ENCODE results near the gene PSAPL1. TPM values are rescaled to one million over a fixed set of nuclear protein-coding genes. Genes with fewer than 3 reads are reported as not detected.

The PSAPL1 gene
- total and polyA plus RNA-seq, 9 of the 15 experiments (the other 6 are each of a cell fraction or from before 2014, with no cell fraction given): not detected

DNA sequence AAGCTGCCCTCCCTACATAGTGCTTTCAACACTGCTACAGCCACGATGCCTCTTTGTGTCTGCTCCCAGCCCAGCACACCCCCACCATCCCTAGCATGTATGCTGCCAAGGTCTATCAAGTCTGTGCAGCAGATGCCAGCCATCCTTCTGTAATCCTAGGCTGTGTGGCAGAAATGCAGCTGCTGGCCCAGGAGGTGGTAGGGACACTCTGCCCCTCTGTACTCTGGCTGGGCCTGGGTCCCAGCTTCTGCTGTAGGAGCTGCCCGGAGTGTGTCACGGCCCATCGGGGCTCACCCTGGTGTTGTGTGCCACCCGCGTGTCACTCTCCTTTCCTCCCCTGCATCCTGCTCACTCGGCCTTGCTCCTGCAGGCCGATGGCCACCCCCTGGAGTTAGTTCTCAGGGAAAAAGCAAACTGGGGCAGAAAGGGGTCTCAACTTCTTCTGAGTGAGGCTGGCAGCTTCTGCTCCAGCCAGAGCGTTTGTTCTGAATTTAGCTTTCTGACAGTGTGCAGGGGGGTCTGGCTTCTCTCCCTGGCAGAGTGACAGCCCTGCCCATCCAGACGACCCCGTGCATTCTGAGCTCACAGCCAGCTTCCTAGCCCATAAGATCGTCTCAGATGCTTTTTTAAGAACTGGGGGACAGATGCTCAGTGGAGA is 22.7 kb downstream of the PSAPL1 start (continued):
- TF ChIP-seq ZNF507 (tag; conservative IDR thresholded peaks at IDR 0.05): no peak
- TF ChIP-seq, protein P1, sequence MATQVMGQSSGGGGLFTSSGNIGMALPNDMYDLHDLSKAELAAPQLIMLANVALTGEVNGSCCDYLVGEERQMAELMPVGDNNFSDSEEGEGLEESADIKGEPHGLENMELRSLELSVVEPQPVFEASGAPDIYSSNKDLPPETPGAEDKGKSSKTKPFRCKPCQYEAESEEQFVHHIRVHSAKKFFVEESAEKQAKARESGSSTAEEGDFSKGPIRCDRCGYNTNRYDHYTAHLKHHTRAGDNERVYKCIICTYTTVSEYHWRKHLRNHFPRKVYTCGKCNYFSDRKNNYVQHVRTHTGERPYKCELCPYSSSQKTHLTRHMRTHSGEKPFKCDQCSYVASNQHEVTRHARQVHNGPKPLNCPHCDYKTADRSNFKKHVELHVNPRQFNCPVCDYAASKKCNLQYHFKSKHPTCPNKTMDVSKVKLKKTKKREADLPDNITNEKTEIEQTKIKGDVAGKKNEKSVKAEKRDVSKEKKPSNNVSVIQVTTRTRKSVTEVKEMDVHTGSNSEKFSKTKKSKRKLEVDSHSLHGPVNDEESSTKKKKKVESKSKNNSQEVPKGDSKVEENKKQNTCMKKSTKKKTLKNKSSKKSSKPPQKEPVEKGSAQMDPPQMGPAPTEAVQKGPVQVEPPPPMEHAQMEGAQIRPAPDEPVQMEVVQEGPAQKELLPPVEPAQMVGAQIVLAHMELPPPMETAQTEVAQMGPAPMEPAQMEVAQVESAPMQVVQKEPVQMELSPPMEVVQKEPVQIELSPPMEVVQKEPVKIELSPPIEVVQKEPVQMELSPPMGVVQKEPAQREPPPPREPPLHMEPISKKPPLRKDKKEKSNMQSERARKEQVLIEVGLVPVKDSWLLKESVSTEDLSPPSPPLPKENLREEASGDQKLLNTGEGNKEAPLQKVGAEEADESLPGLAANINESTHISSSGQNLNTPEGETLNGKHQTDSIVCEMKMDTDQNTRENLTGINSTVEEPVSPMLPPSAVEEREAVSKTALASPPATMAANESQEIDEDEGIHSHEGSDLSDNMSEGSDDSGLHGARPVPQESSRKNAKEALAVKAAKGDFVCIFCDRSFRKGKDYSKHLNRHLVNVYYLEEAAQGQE (IDR thresholded peaks at IDR 0.05; ENCODE audit: borderline replicate concordance): no peak
- TF ChIP-seq, protein P1 (CRISPR knock-in tag; IDR thresholded peaks at IDR 0.05; ENCODE audit: low read depth): no peak
- no peak for TF ChIP-seq ZNF561 (CRISPR knock-in tag; conservative IDR thresholded peaks at IDR 0.05)
- TF ChIP-seq NR3C1 (CRISPR knock-in tag; IDR thresholded peaks at IDR 0.05): no peak
- TF ChIP-seq ZNF57 (CRISPR knock-in tag; IDR thresholded peaks at IDR 0.05): no peak
